HEK293 (cell line): ENCODE data around the gene DOCK1.

Experiments used
- GFI1B ChIP-seq: fragments of 450-650 bp; formaldehyde crosslinking; IDR thresholded peaks from 2 replicates; pipeline ENCODE4 v1.5.1; 2016; ENCODE audit warnings: missing biosample characterization, missing genetic modification characterization
- HOXD13 ChIP-seq: sonication (generic); formaldehyde crosslinking; IDR thresholded peaks from 2 replicates; pipeline ENCODE4 v1.8.0; 2022; ENCODE audit warnings: missing genetic modification reagents, borderline replicate concordance
- MYNN ChIP-seq: fragments of 450-650 bp; formaldehyde crosslinking; IDR thresholded peaks from 2 replicates; pipeline ENCODE4 v1.5.1; 2016; ENCODE audit warnings: missing biosample characterization, missing genetic modification characterization, borderline replicate concordance
- SETDB1 ChIP-seq: IDR thresholded peaks from one replicate; pipeline ENCODE4 v1.6.1; 2017; ENCODE audit warnings: mild to moderate bottlenecking, low read length, moderate library complexity, mixed read lengths; ENCODE audit not compliant: insufficient read length
- WT1 ChIP-seq: fragments of 450-650 bp; formaldehyde crosslinking; IDR thresholded peaks from 2 replicates; pipeline ENCODE4 v1.5.1; 2016; ENCODE audit warnings: missing biosample characterization, missing genetic modification characterization
- ZBTB8A ChIP-seq: fragments of 450-650 bp; formaldehyde crosslinking; IDR thresholded peaks from 2 replicates; pipeline ENCODE4 v1.5.1; 2016; ENCODE audit warnings: missing biosample characterization, missing genetic modification characterization
- ZNF121 ChIP-seq: fragments of 450-650 bp; formaldehyde crosslinking; IDR thresholded peaks from 2 replicates; pipeline ENCODE4 v1.5.1; 2016; ENCODE audit warnings: missing biosample characterization, missing genetic modification characterization
- ZNF561 ChIP-seq: fragments of 450-650 bp; IDR thresholded peaks from 2 replicates; pipeline ENCODE4 v1.5.1; 2018; ENCODE audit warnings: missing biosample characterization, missing genetic modification characterization, borderline replicate concordance
- ZNF571 ChIP-seq: fragments of 450-650 bp; formaldehyde crosslinking; IDR thresholded peaks from 2 replicates; pipeline ENCODE4 v1.5.0; 2017; ENCODE audit warnings: missing biosample characterization, missing genetic modification characterization
- TF ChIP-seq, protein P1 (sequence below): fragments of 450-650 bp; formaldehyde crosslinking; IDR thresholded peaks from 2 replicates; pipeline ENCODE4 v1.5.1; 2016; ENCODE audit warnings: missing biosample characterization, missing genetic modification characterization
- TF ChIP-seq, protein P2 (sequence below): fragments of 450-650 bp; formaldehyde crosslinking; IDR thresholded peaks from 2 replicates; pipeline ENCODE4 v1.5.1; 2016; ENCODE audit warnings: missing biosample characterization, missing genetic modification characterization
- TF ChIP-seq, protein P3 (sequence below): fragments of 450-650 bp; IDR thresholded peaks from 2 replicates; pipeline ENCODE4 v1.5.1; 2018; ENCODE audit warnings: missing biosample characterization, mild to moderate bottlenecking, missing genetic modification characterization
- TF ChIP-seq, protein P4 (sequence below): fragments of 450-650 bp; formaldehyde crosslinking; IDR thresholded peaks from 2 replicates; pipeline ENCODE4 v1.5.1; 2016; ENCODE audit warnings: missing biosample characterization, missing genetic modification characterization
- TF ChIP-seq, protein P5 (sequence below): sonication (generic); formaldehyde crosslinking; IDR thresholded peaks from 2 replicates; pipeline ENCODE4 v1.8.1; 2022; ENCODE audit warnings: mild to moderate bottlenecking, moderate library complexity, missing genetic modification reagents

DNA sequence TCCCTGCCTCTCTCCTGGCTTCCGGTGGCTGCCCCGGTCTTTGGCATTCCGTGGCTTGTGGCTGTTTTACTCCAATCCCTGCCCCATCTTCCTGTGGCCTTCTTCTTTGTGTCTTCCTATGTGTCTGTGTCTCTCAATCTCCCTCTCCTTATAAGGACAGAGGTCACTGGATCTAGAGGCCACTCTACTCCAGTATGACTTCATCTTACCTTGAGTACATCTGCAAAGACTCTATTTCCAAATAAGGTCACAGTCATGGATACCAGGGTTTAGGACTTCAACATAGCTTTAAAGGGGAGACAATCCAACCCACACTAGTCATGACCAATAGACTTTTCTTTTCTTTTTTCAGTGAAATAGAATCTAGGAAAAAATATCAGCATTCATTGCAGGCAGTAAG lies 444.5 kb downstream of the DOCK1 start:
- TF ChIP-seq, protein P1, sequence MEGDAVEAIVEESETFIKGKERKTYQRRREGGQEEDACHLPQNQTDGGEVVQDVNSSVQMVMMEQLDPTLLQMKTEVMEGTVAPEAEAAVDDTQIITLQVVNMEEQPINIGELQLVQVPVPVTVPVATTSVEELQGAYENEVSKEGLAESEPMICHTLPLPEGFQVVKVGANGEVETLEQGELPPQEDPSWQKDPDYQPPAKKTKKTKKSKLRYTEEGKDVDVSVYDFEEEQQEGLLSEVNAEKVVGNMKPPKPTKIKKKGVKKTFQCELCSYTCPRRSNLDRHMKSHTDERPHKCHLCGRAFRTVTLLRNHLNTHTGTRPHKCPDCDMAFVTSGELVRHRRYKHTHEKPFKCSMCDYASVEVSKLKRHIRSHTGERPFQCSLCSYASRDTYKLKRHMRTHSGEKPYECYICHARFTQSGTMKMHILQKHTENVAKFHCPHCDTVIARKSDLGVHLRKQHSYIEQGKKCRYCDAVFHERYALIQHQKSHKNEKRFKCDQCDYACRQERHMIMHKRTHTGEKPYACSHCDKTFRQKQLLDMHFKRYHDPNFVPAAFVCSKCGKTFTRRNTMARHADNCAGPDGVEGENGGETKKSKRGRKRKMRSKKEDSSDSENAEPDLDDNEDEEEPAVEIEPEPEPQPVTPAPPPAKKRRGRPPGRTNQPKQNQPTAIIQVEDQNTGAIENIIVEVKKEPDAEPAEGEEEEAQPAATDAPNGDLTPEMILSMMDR: no peak
- TF ChIP-seq WT1 (tag by site-specific recombination): no peak
- TF ChIP-seq HOXD13 (CRISPR knock-in tag): no peak
- no peak for TF ChIP-seq GFI1B (tag by site-specific recombination)
- no peak for TF ChIP-seq ZNF571 (tag by site-specific recombination)
- TF ChIP-seq ZBTB8A (tag by site-specific recombination): no peak
- TF ChIP-seq, protein P2, sequence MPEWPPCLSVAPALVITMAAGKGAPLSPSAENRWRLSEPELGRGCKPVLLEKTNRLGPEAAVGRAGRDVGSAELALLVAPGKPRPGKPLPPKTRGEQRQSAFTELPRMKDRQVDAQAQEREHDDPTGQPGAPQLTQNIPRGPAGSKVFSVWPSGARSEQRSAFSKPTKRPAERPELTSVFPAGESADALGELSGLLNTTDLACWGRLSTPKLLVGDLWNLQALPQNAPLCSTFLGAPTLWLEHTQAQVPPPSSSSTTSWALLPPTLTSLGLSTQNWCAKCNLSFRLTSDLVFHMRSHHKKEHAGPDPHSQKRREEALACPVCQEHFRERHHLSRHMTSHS (tag by site-specific recombination): no peak
- TF ChIP-seq, protein P3, sequence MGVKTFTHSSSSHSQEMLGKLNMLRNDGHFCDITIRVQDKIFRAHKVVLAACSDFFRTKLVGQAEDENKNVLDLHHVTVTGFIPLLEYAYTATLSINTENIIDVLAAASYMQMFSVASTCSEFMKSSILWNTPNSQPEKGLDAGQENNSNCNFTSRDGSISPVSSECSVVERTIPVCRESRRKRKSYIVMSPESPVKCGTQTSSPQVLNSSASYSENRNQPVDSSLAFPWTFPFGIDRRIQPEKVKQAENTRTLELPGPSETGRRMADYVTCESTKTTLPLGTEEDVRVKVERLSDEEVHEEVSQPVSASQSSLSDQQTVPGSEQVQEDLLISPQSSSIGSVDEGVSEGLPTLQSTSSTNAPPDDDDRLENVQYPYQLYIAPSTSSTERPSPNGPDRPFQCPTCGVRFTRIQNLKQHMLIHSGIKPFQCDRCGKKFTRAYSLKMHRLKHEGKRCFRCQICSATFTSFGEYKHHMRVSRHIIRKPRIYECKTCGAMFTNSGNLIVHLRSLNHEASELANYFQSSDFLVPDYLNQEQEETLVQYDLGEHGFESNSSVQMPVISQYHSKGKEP: no peak
- no peak for TF ChIP-seq ZNF561 (tag by site-specific recombination)
- TF ChIP-seq ZNF121: no peak
- no peak for TF ChIP-seq MYNN (tag by site-specific recombination)
- TF ChIP-seq, protein P4, sequence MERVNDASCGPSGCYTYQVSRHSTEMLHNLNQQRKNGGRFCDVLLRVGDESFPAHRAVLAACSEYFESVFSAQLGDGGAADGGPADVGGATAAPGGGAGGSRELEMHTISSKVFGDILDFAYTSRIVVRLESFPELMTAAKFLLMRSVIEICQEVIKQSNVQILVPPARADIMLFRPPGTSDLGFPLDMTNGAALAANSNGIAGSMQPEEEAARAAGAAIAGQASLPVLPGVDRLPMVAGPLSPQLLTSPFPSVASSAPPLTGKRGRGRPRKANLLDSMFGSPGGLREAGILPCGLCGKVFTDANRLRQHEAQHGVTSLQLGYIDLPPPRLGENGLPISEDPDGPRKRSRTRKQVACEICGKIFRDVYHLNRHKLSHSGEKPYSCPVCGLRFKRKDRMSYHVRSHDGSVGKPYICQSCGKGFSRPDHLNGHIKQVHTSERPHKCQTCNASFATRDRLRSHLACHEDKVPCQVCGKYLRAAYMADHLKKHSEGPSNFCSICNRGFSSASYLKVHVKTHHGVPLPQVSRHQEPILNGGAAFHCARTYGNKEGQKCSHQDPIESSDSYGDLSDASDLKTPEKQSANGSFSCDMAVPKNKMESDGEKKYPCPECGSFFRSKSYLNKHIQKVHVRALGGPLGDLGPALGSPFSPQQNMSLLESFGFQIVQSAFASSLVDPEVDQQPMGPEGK (tag by site-specific recombination): no peak
- no peak for TF ChIP-seq SETDB1
- TF ChIP-seq, protein P5, sequence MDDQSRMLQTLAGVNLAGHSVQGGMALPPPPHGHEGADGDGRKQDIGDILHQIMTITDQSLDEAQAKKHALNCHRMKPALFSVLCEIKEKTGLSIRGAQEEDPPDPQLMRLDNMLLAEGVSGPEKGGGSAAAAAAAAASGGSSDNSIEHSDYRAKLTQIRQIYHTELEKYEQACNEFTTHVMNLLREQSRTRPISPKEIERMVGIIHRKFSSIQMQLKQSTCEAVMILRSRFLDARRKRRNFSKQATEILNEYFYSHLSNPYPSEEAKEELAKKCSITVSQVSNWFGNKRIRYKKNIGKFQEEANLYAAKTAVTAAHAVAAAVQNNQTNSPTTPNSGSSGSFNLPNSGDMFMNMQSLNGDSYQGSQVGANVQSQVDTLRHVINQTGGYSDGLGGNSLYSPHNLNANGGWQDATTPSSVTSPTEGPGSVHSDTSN: no peak
